Gastroesophageal sphincter (tissue), 4 donors: ENCODE data around the gene IBA57. TPM values are rescaled to one million over a fixed set of nuclear protein-coding genes. Genes with fewer than 3 reads are reported as not detected.
"Not testable (repeated sequence)": the region's sequence is repeated elsewhere in the genome, so short reads cannot be mapped to it uniquely, and the experiment has no call there.

Experiments
- ATAC-seq: fragments of 150-250 bp; one replicate; pipeline ENCODE4 v1.9.1; 2016; ENCODE audit warnings: mild to moderate bottlenecking, moderate library complexity
- H3K27ac ChIP-seq, 4 donors: fragments of 200-600 bp; sonication (generic) in 3 of 4; 1 replicate in 3 of 4; 2 replicates in 1 of 4; pipeline ENCODE4 v1.5.1; 2016 to 2019
- H3K27me3 ChIP-seq: fragments of 200-600 bp; sonication (generic); one replicate; pipeline ENCODE4 v1.5.1; 2019
- H3K36me3 ChIP-seq, 2 donors: fragments of 200-600 bp; sonication (generic); one replicate each; pipeline ENCODE4 v1.5.1; 2019; ENCODE audit warnings: control low read depth in 1 of 2
- H3K4me1 ChIP-seq, 3 donors: fragments of 200-600 bp; sonication (generic); 1 replicate in 2 of 3; 2 replicates in 1 of 3; pipeline ENCODE4 v1.5.1; 2016 to 2019; ENCODE audit warnings: control low read depth in 2 of 3
- H3K4me3 ChIP-seq, 2 donors: fragments of 200-600 bp; sonication (generic); one replicate each; pipeline ENCODE4 v1.5.1; 2019; ENCODE audit warnings: mild to moderate bottlenecking in 1 of 2, moderate library complexity in 1 of 2
- H3K9me3 ChIP-seq, 3 donors: fragments of 200-600 bp; sonication (generic); one replicate each; pipeline ENCODE4 v1.5.1; 2017 to 2019; ENCODE audit warnings: control low read depth in 2 of 3
- CTCF ChIP-seq, 4 experiments: fragments of 200-600 bp in 2 of 4; fragments of 450-650 bp in 2 of 4; sonication (generic) in 1 of 4; IDR thresholded peaks; one replicate each; pipeline ENCODE4 v1.5.1; 2017 to 2019; ENCODE audit warnings: antibody characterized with exemption in 4 of 4, mild to moderate bottlenecking in 2 of 4, moderate library complexity in 2 of 4
- EP300 ChIP-seq: sonication (generic); formaldehyde crosslinking; IDR thresholded peaks from one replicate; pipeline ENCODE4 v1.6.1; 2017; ENCODE audit warnings: antibody characterized with exemption, mild to moderate bottlenecking
- POLR2A ChIP-seq, 2 donors: fragments of 450-650 bp; IDR thresholded peaks; one replicate each; pipeline ENCODE4 v1.6.1; 2017; ENCODE audit warnings: antibody characterized with exemption in 2 of 2, mild to moderate bottlenecking in 2 of 2, moderate library complexity in 1 of 2
- POLR2AphosphoS5 ChIP-seq: sonication (generic); formaldehyde crosslinking; IDR thresholded peaks from one replicate; pipeline ENCODE4 v1.6.1; 2017; ENCODE audit warnings: antibody characterized with exemption
- WGBS, 2 donors: methylation state at CpG; one replicate each; pipeline ENCODE4 v1.1.5; 2018; ENCODE audit warnings: low coverage in 1 of 2; 5-methylcytosine and 5-hydroxymethylcytosine counted together
- total RNA-seq, 4 donors: library from RNA; depleted of rRNA; stranded (reverse); fragments of >200 nt; gene quantifications; one replicate each; pipeline ENCODE4 v1.1.0, GENCODE V29; 2016

IBA57 gene
- total RNA-seq, 4 donors from 2014 or later, result 4.2 to 11.3 (median 7.4) TPM

GRCh38 chr1:228225740-228226139 is 60.1 kb downstream of the IBA57 start:
- no peaks in the 10 kb centered on the region for H3K4me1 ChIP-seq
- ATAC-seq, result no peak
- TF ChIP-seq POLR2AphosphoS5 (no peak), POLR2A (IDR thresholded peaks at IDR 0.05) (no peak), CTCF (IDR thresholded peaks at IDR 0.05) (no peak), EP300 (no peak)
- no CpG with 5 or more reads among the region's 2 CpGs for WGBS, 2 donors
- H3K4me3 ChIP-seq, result no peak overlapping the region
- H3K27me3 ChIP-seq, result no peaks in the 10 kb centered on the region
- H3K9me3 ChIP-seq, result peaks cover 0 to 21% (median 0%) of the 10 kb centered on the region in 3 donors
- H3K36me3 ChIP-seq, result peaks cover 0 to 20% of the 10 kb centered on the region in 2 donors
- H3K27ac ChIP-seq, result no peak overlapping the region

- WGBS, 2 donors, result 100% methylated on average over 3 of the region's 7 CpGs; no CpG with 5 or more reads in 1 of the 2 donors
- TF ChIP-seq CTCF (IDR thresholded peaks at IDR 0.05) (no peak), EP300 (no peak), POLR2AphosphoS5 (no peak), POLR2A (IDR thresholded peaks at IDR 0.05) (no peak)
- Histone ChIP-seq H3K9me3 (peaks cover 0 to 21% (median 0%) of the 10 kb centered on the region in 3 donors), H3K4me3 (no peak overlapping the region), H3K4me1 (no peaks in the 10 kb centered on the region), H3K27me3 (no peaks in the 10 kb centered on the region), H3K27ac (no peak overlapping the region), H3K36me3 (peaks cover 0 to 20% of the 10 kb centered on the region in 2 donors)
- ATAC-seq, result no peak
Measured at GRCh38 chr1:228226141-228226874, 60.7 kb downstream of the IBA57 start.

GRCh38 chr1:228226956-228227791 is 61.6 kb downstream of the IBA57 start:
- TF ChIP-seq POLR2A (IDR thresholded peaks at IDR 0.05) (no peak), EP300 (no peak), CTCF (IDR thresholded peaks at IDR 0.05) (no peak), POLR2AphosphoS5 (no peak)
- Histone ChIP-seq H3K4me1 (no peaks in the 10 kb centered on the region), H3K4me3 (no peak overlapping the region), H3K36me3 (peaks cover 0 to 21% of the 10 kb centered on the region in 2 donors), H3K27ac (no peak overlapping the region), H3K9me3 (peaks cover 0 to 21% (median 0%) of the 10 kb centered on the region in 3 donors), H3K27me3 (no peaks in the 10 kb centered on the region)
- WGBS, 2 donors, result 50 to 73% methylated on average over 2 to 3 of the region's 10 CpGs
- ATAC-seq, result no peak

- not testable (repeated sequence) for H3K4me3 ChIP-seq, H3K27me3 ChIP-seq, H3K27ac ChIP-seq, H3K4me1 ChIP-seq, ATAC-seq
- WGBS, 2 donors, result 88 to 100% methylated on average over 4 of the region's 5 CpGs
- Histone ChIP-seq H3K36me3 (peaks cover 0 to 29% of the 10 kb centered on the region in 2 donors), H3K9me3 (peaks cover 0 to 31% (median 0%) of the 10 kb centered on the region in 3 donors)
Measured at GRCh38 chr1:228228147-228228546, 62.5 kb downstream of the IBA57 start.

GRCh38 chr1:228228601-228229074 is 63.0 kb downstream of the IBA57 start:
- no peak overlapping the region for H3K27ac ChIP-seq
- H3K36me3 ChIP-seq, result peaks cover 0 to 29% of the 10 kb centered on the region in 2 donors

More at GRCh38 chr1:228228601-228229074, 63.0 kb downstream of the IBA57 start:
- Histone ChIP-seq H3K4me1 (no peaks in the 10 kb centered on the region), H3K27me3 (no peaks in the 10 kb centered on the region), H3K4me3 (no peak overlapping the region), H3K9me3 (peaks cover 0 to 34% (median 0%) of the 10 kb centered on the region in 3 donors)
- WGBS, 2 donors, result 71 to 91% methylated on average over 4 to 5 of the region's 5 CpGs
- ATAC-seq, result no peak
- TF ChIP-seq POLR2AphosphoS5, result no peak
- TF ChIP-seq CTCF (IDR thresholded peaks at IDR 0.05), result no peak
- no peak for TF ChIP-seq POLR2A (IDR thresholded peaks at IDR 0.05)
- TF ChIP-seq EP300, result no peak
